ENCODE measurements around the gene BAK1. TPM values are rescaled to one million over a fixed set of nuclear protein-coding genes. Genes with fewer than 3 reads are reported as not detected.

The BAK1 gene
- total RNA-seq = 21.7 and 23.9 TPM in 2 replicates

DNA sequence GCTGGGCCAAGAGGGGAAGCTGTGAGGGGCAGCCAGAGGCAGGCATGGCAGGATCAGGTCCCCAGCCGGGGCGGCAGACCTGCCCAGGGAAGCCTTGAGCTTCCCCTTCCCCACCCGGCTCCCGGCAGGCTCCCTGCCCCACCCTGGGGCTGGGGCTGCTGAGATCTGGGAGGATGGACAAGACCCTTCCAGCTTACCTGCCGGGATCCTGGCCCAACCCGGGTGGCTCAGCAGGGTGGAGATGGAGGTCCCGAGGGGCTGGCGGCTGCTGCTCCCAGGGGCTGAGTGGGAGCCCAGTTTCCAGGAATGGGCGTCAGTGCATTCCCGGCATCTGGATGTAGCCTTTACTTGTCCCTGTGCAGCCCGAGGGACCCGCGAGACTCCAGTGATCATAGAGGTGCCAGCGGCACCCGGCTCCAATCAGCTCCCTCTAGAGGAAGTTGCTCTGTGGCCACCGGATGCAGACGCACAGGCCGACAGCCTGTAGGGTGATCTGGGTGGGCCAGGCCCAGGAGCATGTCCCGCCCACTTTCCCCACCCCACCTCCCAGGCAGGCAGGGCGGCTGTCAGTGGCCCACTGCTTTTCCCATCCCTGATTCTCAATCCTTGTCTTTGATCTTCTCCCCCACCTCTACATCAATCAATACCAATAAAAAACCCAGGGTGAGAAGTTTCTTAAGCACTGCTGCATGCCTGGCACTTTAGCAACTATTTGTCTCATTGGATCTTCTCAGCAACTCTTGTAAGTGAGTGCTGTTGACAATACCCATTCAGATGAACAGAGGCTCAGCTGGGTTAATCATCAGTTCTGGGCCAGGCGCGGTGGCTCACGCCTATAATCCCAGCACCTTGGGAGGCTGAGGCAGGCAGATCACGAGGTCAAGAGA, at the start of gene BAK1:
Gene BAK1, minus strand, starts transcription at position 449 of the 887 bp plus-strand sequence. CDS start 2,672 bp downstream, outside the sequence.
- TF ChIP-seq, protein P1, sequence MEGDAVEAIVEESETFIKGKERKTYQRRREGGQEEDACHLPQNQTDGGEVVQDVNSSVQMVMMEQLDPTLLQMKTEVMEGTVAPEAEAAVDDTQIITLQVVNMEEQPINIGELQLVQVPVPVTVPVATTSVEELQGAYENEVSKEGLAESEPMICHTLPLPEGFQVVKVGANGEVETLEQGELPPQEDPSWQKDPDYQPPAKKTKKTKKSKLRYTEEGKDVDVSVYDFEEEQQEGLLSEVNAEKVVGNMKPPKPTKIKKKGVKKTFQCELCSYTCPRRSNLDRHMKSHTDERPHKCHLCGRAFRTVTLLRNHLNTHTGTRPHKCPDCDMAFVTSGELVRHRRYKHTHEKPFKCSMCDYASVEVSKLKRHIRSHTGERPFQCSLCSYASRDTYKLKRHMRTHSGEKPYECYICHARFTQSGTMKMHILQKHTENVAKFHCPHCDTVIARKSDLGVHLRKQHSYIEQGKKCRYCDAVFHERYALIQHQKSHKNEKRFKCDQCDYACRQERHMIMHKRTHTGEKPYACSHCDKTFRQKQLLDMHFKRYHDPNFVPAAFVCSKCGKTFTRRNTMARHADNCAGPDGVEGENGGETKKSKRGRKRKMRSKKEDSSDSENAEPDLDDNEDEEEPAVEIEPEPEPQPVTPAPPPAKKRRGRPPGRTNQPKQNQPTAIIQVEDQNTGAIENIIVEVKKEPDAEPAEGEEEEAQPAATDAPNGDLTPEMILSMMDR (IDR thresholded peaks at IDR 0.05; ENCODE audit: insufficient read depth, low read length, poor library complexity, severe bottlenecking) = peak; percentile 67
- peaks cover 1% of the 10 kb centered on the region for H3K36me3 ChIP-seq (ENCODE audit: control insufficient read depth, insufficient read depth, low read length)
- H3K4me3 ChIP-seq (ENCODE audit: low read depth, low read length) = peak within 1 kb of the TSS; percentile 80
- DNase-seq (ENCODE audit: low read depth) = peak; percentile 68
- no peaks in the 10 kb centered on the region for H3K27me3 ChIP-seq (ENCODE audit: control insufficient read depth, insufficient read depth, low read length)

DNA sequence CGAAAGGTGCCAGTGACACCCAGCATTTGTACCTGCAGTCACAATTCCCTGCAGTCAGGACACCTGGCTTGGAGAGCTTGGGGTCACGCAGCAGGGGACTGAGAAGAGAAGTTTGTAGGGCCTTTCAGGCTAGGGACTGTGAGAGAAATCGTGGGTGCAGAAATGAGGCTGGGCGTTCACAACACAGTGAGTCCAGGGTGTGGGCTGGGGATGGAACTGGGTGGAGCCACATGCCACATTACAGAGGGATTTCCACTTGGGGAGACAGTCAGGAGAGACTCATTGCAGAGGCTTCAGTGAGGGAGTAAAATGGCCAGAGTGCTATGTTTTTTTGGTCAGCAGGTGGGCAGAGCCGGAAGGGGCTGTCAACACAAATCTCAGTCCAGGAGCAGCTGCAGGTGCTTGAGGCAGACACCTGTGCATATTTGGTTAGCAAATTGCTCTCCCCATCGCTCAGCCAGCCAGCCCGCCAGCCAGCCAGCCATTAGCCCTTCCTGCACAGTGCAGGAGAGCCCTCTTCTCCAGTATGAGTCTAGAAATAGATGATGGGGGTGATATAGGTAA, 48.4 kb upstream of the BAK1 start:
- H3K4me3 ChIP-seq (ENCODE audit: low read depth, low read length) = no peak overlapping the region
- H3K27me3 ChIP-seq (ENCODE audit: control insufficient read depth, insufficient read depth, low read length) = no peaks in the 10 kb centered on the region
- no peaks in the 10 kb centered on the region for H3K36me3 ChIP-seq (ENCODE audit: control insufficient read depth, insufficient read depth, low read length)
- TF ChIP-seq, protein P1 (IDR thresholded peaks at IDR 0.05; ENCODE audit: insufficient read depth, low read length, poor library complexity, severe bottlenecking) = no peak
- no peak for DNase-seq (ENCODE audit: low read depth)

DNA sequence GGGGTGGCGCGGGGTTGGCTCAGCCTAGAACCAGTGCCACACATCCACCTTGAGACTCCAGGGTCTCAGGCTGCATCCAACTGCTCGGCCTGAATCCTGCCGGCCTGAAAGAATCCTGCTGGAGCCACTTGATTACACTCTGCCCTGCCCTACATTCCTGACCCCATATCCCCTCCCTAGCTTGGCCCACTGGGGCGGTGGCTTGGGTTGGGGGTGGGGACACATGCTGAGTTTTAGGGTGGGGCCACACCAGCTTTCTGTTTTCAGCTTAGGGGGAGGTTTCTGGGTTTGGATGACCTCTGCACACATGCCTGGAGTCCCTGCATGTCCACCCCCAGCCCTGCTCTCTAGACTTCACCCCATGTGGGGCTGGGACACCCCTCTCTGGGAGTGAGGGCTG, 47.8 kb upstream of the BAK1 start:
- TF ChIP-seq, protein P1 (IDR thresholded peaks at IDR 0.05; ENCODE audit: insufficient read depth, low read length, poor library complexity, severe bottlenecking) = no peak
- no peaks in the 10 kb centered on the region for H3K27me3 ChIP-seq (ENCODE audit: control insufficient read depth, insufficient read depth, low read length)
- H3K36me3 ChIP-seq (ENCODE audit: control insufficient read depth, insufficient read depth, low read length) = no peaks in the 10 kb centered on the region
- no peak overlapping the region for H3K4me3 ChIP-seq (ENCODE audit: low read depth, low read length)
- no peak for DNase-seq (ENCODE audit: low read depth)

DNA sequence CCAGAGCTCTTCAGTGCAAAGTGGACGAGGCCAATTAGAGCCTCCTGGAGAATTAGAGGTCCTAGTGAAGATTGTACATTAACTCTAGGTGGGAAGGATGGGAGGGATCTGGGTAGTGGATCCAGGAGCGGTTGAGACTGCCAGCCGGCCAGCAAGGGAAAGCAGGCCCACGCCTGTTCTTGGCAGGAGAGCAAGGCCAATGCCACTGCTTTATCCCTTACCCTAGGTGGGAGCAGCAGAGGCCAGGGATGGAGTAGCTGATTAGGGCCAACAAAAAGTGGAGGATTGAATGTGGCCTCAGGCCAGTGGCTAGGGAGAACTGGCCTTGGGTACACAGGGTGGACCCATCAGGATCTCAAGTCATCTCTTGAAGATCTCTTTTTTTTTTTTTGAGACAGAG, 44.8 kb upstream of the BAK1 start:
- TF ChIP-seq, protein P1 (IDR thresholded peaks at IDR 0.05; ENCODE audit: insufficient read depth, low read length, poor library complexity, severe bottlenecking) = no peak
- Histone ChIP-seq H3K4me3 (ENCODE audit: low read depth, low read length) (no peak overlapping the region), H3K27me3 (ENCODE audit: control insufficient read depth, insufficient read depth, low read length) (no peaks in the 10 kb centered on the region), H3K36me3 (ENCODE audit: control insufficient read depth, insufficient read depth, low read length) (no peaks in the 10 kb centered on the region)
- no peak for DNase-seq (ENCODE audit: low read depth)

DNA sequence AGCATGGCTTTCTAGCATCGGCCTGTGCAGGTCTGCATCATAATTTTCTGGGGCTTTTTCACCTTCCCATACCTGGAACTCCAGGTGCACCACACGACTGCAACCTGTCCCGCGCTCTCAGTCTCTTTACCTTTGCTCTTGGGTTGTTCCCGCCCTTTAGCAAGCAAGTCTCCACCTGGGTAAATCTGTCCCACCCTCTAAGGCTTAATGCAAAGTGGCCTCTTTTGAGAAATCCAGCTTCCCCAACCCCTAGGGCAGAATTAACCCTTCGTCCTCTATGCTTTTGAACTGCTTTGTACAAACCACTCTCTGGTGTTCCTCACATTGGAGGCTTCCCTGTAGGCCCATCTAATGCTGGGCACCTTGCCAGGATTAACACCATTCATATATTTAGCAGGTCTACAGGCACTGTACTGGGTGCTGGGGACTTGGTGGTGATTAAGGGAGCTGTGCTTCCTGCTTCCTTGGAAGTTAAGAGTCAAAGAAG, 43.9 kb upstream of the BAK1 start:
- TF ChIP-seq, protein P1 (IDR thresholded peaks at IDR 0.05; ENCODE audit: insufficient read depth, low read length, poor library complexity, severe bottlenecking) = no peak
- DNase-seq (ENCODE audit: low read depth) = no peak
- Histone ChIP-seq H3K27me3 (ENCODE audit: control insufficient read depth, insufficient read depth, low read length) (no peaks in the 10 kb centered on the region), H3K4me3 (ENCODE audit: low read depth, low read length) (no peak overlapping the region), H3K36me3 (ENCODE audit: control insufficient read depth, insufficient read depth, low read length) (no peaks in the 10 kb centered on the region)

Data from kidney epithelial cell (primary cell).